Fibroblast of lung (primary cell): ENCODE results near the gene TAS1R1.

Source experiments
- EZH2 ChIP-seq: IDR thresholded peaks from 2 replicates; pipeline ENCODE4 v1.5.1; 2012; ENCODE audit warnings: low read length, control low read depth, mild to moderate bottlenecking; ENCODE audit errors: missing control alignments
- TF ChIP-seq, protein P1 (sequence below), 2 donors: IDR thresholded peaks in 1 of 2; conservative IDR thresholded peaks in 1 of 2; 1 replicate in 1 of 2; 2 replicates in 1 of 2; pipeline ENCODE4 v1.5.1; 2011 to 2012; ENCODE audit warnings: low read length in 2 of 2, control low read depth in 1 of 2, inconsistent platforms in 1 of 2, low read depth in 1 of 2, mild to moderate bottlenecking in 1 of 2

- TF ChIP-seq, protein P1, sequence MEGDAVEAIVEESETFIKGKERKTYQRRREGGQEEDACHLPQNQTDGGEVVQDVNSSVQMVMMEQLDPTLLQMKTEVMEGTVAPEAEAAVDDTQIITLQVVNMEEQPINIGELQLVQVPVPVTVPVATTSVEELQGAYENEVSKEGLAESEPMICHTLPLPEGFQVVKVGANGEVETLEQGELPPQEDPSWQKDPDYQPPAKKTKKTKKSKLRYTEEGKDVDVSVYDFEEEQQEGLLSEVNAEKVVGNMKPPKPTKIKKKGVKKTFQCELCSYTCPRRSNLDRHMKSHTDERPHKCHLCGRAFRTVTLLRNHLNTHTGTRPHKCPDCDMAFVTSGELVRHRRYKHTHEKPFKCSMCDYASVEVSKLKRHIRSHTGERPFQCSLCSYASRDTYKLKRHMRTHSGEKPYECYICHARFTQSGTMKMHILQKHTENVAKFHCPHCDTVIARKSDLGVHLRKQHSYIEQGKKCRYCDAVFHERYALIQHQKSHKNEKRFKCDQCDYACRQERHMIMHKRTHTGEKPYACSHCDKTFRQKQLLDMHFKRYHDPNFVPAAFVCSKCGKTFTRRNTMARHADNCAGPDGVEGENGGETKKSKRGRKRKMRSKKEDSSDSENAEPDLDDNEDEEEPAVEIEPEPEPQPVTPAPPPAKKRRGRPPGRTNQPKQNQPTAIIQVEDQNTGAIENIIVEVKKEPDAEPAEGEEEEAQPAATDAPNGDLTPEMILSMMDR (conservative IDR thresholded peaks at IDR 0.05 in 1 of 2, IDR thresholded peaks at IDR 0.05 in 1 of 2; ENCODE audit: low read depth in 1 of 2, low read length in 2 of 2) = no peak
- TF ChIP-seq EZH2 = no peak
Observed at GRCh38 chr1:6513320-6513801, 41.7 kb upstream of the TAS1R1 start.
